ENCODE data around the gene DPF3. TPM values are rescaled to one million over a fixed set of nuclear protein-coding genes. Genes with fewer than 3 reads are reported as not detected.

Gene DPF3
- total RNA-seq, 1 experiment from 2014 or later: 0.31 TPM

- H3K27me3 Mint-ChIP-seq (ENCODE audit: low read depth): peaks cover 2% of the 10 kb centered on the region; the same call in 1 of the 2 replicates
- POLR2A ChIA-PET: no interaction called here
- peaks cover 2% of the 10 kb centered on the region for H3K4me1 Mint-ChIP-seq
- DNase-seq (ENCODE audit: low spot score): no peak
- H3K36me3 Mint-ChIP-seq: peaks cover 21% of the 10 kb centered on the region
- no peak for ATAC-seq
- CTCF ChIA-PET: interaction anchor here (0.6 to 2.5 kb wide), 7 partner anchors 16 to 245 kb away, joined by 3 to 14 read pairs (median 3); no protein-coding TSS in a partner anchor
- H3K4me3 Mint-ChIP-seq: no peak overlapping the region
- no peak overlapping the region for H3K27ac Mint-ChIP-seq
- H3K9me3 Mint-ChIP-seq: peaks cover 40% of the 10 kb centered on the region
- TF ChIP-seq AFF4 (CRISPR knock-in tag; IDR thresholded peaks at IDR 0.05; ENCODE audit: borderline replicate concordance) (no peak), AR (CRISPR knock-in tag; IDR thresholded peaks at IDR 0.05) (no peak)
Measured at GRCh38 chr14:72758993-72759392, 134.9 kb downstream of the DPF3 start.

DNA sequence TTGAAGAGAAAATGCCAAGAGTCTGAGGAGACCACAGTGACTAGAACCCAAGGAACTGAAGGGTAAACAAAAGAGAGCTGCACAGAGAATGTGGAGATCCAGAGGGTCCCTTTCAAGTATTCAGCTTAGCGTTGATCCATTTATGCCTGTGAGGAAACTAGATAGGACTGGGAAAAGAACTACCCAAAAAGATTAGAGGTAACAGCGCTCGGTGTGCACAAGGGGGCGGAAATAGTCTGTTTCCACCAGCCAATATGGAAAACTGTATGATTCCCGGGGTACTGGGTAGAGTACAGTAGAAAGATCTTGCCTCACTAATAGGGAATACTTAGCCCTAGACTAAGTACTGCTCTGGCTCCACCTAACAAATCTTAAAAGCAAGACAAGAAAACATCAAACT lies 135.5 kb downstream of the DPF3 start:
- H3K9me3 Mint-ChIP-seq: peaks cover 40% of the 10 kb centered on the region
- ChIA-PET POLR2A (no interaction called here), CTCF (interaction anchor here (0.5 to 2.5 kb wide), 13 partner anchors 16 to 244 kb away, joined by 3 to 14 read pairs (median 3); partner anchors contain the start of gene DPF3)
- H3K27ac Mint-ChIP-seq: no peak overlapping the region
- peaks cover 2% of the 10 kb centered on the region; the same call in 1 of the 2 replicates for H3K27me3 Mint-ChIP-seq (ENCODE audit: low read depth)
- no peak for TF ChIP-seq NFYB (CRISPR knock-in tag; conservative IDR thresholded peaks at IDR 0.05; ENCODE audit: low read depth)
- TF ChIP-seq, protein P1, sequence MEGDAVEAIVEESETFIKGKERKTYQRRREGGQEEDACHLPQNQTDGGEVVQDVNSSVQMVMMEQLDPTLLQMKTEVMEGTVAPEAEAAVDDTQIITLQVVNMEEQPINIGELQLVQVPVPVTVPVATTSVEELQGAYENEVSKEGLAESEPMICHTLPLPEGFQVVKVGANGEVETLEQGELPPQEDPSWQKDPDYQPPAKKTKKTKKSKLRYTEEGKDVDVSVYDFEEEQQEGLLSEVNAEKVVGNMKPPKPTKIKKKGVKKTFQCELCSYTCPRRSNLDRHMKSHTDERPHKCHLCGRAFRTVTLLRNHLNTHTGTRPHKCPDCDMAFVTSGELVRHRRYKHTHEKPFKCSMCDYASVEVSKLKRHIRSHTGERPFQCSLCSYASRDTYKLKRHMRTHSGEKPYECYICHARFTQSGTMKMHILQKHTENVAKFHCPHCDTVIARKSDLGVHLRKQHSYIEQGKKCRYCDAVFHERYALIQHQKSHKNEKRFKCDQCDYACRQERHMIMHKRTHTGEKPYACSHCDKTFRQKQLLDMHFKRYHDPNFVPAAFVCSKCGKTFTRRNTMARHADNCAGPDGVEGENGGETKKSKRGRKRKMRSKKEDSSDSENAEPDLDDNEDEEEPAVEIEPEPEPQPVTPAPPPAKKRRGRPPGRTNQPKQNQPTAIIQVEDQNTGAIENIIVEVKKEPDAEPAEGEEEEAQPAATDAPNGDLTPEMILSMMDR (IDR thresholded peaks at IDR 0.05): peak; percentile 24; the same call in 1 of the 2 replicates
- H3K36me3 Mint-ChIP-seq: peaks cover 21% of the 10 kb centered on the region
- ATAC-seq (peak; percentile 87), DNase-seq (ENCODE audit: low spot score) (peak; percentile 22)
- no peak overlapping the region for H3K4me3 Mint-ChIP-seq
- H3K4me1 Mint-ChIP-seq: no peaks in the 10 kb centered on the region

DNA sequence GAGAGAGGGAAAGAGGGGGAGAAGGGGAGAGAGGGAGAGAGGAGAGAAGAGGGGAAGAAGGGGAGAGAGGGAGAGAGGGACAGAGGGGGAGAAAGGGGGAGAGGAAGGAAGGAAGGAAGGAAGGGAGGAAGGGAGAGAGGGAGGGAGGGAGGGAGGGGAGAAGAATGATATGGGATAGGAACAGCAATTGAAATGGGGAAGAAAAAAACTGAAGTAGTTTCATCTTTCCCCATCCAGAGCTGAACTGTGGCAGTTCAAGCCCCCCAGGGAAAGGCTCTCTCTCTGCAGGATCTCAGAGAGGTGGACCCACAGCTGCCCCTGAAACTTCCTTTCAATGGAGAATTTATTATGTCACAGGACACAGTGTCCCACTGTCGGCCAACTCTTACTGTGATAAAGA lies 136.9 kb downstream of the DPF3 start:
- Mint-ChIP-seq H3K9me3 (peaks cover 35% of the 10 kb centered on the region), H3K36me3 (peaks cover 19% of the 10 kb centered on the region), H3K4me3 (no peak overlapping the region), H3K27ac (no peak overlapping the region), H3K27me3 (ENCODE audit: low read depth) (peaks cover 2% of the 10 kb centered on the region; the same call in 1 of the 2 replicates), H3K4me1 (no peaks in the 10 kb centered on the region)
- DNase-seq (ENCODE audit: low spot score) (no peak), ATAC-seq (no peak)
- POLR2A ChIA-PET: no interaction called here
- CTCF ChIA-PET: interaction anchor here (2.5 kb wide), 1 partner anchor 243 kb away, joined by 14 read pairs; no protein-coding TSS in a partner anchor
- TF ChIP-seq, protein P2, sequence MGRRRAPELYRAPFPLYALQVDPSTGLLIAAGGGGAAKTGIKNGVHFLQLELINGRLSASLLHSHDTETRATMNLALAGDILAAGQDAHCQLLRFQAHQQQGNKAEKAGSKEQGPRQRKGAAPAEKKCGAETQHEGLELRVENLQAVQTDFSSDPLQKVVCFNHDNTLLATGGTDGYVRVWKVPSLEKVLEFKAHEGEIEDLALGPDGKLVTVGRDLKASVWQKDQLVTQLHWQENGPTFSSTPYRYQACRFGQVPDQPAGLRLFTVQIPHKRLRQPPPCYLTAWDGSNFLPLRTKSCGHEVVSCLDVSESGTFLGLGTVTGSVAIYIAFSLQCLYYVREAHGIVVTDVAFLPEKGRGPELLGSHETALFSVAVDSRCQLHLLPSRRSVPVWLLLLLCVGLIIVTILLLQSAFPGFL (CRISPR knock-in tag; IDR thresholded peaks at IDR 0.05; ENCODE audit: borderline replicate concordance): no peak
- TF ChIP-seq MXD4 (CRISPR knock-in tag; IDR thresholded peaks at IDR 0.05; ENCODE audit: borderline replicate concordance): no peak
- TF ChIP-seq, protein P3, sequence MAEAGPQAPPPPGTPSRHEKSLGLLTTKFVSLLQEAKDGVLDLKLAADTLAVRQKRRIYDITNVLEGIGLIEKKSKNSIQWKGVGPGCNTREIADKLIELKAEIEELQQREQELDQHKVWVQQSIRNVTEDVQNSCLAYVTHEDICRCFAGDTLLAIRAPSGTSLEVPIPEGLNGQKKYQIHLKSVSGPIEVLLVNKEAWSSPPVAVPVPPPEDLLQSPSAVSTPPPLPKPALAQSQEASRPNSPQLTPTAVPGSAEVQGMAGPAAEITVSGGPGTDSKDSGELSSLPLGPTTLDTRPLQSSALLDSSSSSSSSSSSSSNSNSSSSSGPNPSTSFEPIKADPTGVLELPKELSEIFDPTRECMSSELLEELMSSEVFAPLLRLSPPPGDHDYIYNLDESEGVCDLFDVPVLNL (CRISPR knock-in tag; IDR thresholded peaks at IDR 0.05; ENCODE audit: borderline replicate concordance, low read depth): no peak
- TF ChIP-seq NR2C2 (CRISPR knock-in tag; IDR thresholded peaks at IDR 0.05): no peak
- TF ChIP-seq ZNF425 (CRISPR knock-in tag; conservative IDR thresholded peaks at IDR 0.05): no peak
- TF ChIP-seq, protein P4, sequence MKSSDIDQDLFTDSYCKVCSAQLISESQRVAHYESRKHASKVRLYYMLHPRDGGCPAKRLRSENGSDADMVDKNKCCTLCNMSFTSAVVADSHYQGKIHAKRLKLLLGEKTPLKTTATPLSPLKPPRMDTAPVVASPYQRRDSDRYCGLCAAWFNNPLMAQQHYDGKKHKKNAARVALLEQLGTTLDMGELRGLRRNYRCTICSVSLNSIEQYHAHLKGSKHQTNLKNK (CRISPR knock-in tag; IDR thresholded peaks at IDR 0.05): no peak
- TF ChIP-seq SMAD3 (CRISPR knock-in tag; IDR thresholded peaks at IDR 0.05; ENCODE audit: borderline replicate concordance): no peak
- TF ChIP-seq IRF2 (CRISPR knock-in tag; IDR thresholded peaks at IDR 0.05; ENCODE audit: borderline replicate concordance, low read depth): no peak
- no peak for TF ChIP-seq EMX1 (CRISPR knock-in tag; IDR thresholded peaks at IDR 0.05)
- no peak for TF ChIP-seq AR (CRISPR knock-in tag; IDR thresholded peaks at IDR 0.05)
